H1 (cell line): ENCODE results near the gene WDFY1. TPM values are rescaled to one million over a fixed set of nuclear protein-coding genes. Genes with fewer than 3 reads are reported as not detected.

Experiments used
- CHD7 ChIP-seq: fragments of 300-600 bp; sonication (generic); IDR thresholded peaks from 2 replicates; pipeline ENCODE4 v1.7.1; 2012; ENCODE audit warnings: low read length, moderate library complexity, mild to moderate bottlenecking, inconsistent platforms; ENCODE audit not compliant: insufficient replicate concordance
- GTF2F1 ChIP-seq: IDR thresholded peaks from 2 replicates; pipeline ENCODE4 v1.6.1; 2012; ENCODE audit warnings: low read depth, low read length, improper control_type of control experiment, borderline replicate concordance
- JUN ChIP-seq: IDR thresholded peaks from 2 replicates; pipeline ENCODE4 v1.6.1; 2011; ENCODE audit warnings: low read depth, mild to moderate bottlenecking, improper control_type of control experiment, low read length
- SIN3A ChIP-seq, 2 experiments: IDR thresholded peaks in 1 of 2; conservative IDR thresholded peaks in 1 of 2; 2 replicates each; pipeline ENCODE4 v1.6.1; 2011 to 2012; ENCODE audit warnings: low read length in 2 of 2, improper control_type of control experiment in 1 of 2, low read depth in 1 of 2, mild to moderate bottlenecking in 1 of 2
- SUZ12 ChIP-seq: fragments of 200-600 bp; sonication (generic); IDR thresholded peaks from 2 replicates; pipeline ENCODE4 v1.6.1; 2012; ENCODE audit warnings: mild to moderate bottlenecking, inconsistent platforms, low read length, moderate library complexity, mixed read lengths
- TBP ChIP-seq: IDR thresholded peaks from 2 replicates; pipeline ENCODE4 v1.6.1; 2011; ENCODE audit warnings: low read depth, low read length, improper control_type of control experiment
- polyA plus RNA-seq, 7 experiments: library from polyadenylated mRNA; depleted of rRNA in 3 of 7; stranded (reverse) in 5 of 7; unstranded in 2 of 7; fragments of >200 nt in 5 of 7; fragments of 200-250 nt in 2 of 7; gene quantifications; 1 replicate in 5 of 7; 2 replicates in 1 of 7; 4 replicates in 1 of 7; pipeline versions ENCODE4 v1.2.1 to v1.2.3, GENCODE V29; 2011 to 2013; ENCODE audit warnings: missing spikeins in 2 of 7, mixed read lengths in 2 of 7
- total RNA-seq: library from RNA; stranded (reverse); fragmentation: NEBNext Ultra II Directional; extraction: Animal tissue kit (Norgen Biotek cat#: 25700); gene quantifications from 2 replicates; pipeline ENCODE4 v1.2.1, GENCODE V29; 2021

WDFY1 gene
- total and polyA plus RNA-seq, 2 of the 8 experiments (the other 6 are each of a cell fraction or from before 2014, with no cell fraction given): 68.4 to 94.7 TPM

GRCh38 chr2:223967981-223968380 is 22.8 kb upstream of the WDFY1 start (continued):
- no peak for TF ChIP-seq CHD7
- TF ChIP-seq JUN: no peak
- TF ChIP-seq SIN3A (conservative IDR thresholded peaks at IDR 0.05 in 1 of 2, IDR thresholded peaks at IDR 0.05 in 1 of 2; ENCODE audit: low read depth in 1 of 2, low read length in 2 of 2): no peak
- TF ChIP-seq TBP: no peak
- TF ChIP-seq SUZ12: no peak
- TF ChIP-seq GTF2F1: no peak
